GM21423 (cell line): ENCODE results near the gene GAS2.
"Not testable (repeated sequence)": the region's sequence is repeated elsewhere in the genome, so short reads cannot be mapped to it uniquely, and the experiment has no call there.

Experiments used
- ATAC-seq: cut with Tn5 transposase; IDR thresholded peaks from one replicate; pipeline ENCODE4 v1.9.1; 2021; ENCODE audit warnings: mild to moderate bottlenecking, moderate library complexity; ENCODE audit not compliant: unreplicated experiment

Gene GAS2

DNA sequence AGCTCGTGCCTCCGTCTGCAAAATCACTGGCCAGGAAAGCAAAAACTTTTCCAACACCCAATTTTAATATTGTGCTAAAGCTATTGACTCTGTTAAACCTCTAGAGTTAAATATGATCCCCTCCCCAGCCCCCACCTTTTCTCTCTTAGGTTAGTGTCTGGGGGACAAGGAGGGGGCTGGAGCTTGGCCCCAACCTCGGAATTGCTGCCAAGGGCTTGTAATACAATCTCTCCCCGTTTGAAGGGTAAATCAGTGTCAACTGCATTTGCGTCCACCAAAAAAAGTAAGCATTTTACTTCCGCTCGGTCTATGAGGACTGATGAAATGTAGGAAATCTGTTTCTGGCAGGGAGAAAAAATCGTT is at the start of gene GAS2:
TSS of gene GAS2 (plus strand) at position 287 of the 363 bp plus-strand sequence. CDS start 8,259 bp downstream, outside the sequence.
- peak; percentile 13 for ATAC-seq

DNA sequence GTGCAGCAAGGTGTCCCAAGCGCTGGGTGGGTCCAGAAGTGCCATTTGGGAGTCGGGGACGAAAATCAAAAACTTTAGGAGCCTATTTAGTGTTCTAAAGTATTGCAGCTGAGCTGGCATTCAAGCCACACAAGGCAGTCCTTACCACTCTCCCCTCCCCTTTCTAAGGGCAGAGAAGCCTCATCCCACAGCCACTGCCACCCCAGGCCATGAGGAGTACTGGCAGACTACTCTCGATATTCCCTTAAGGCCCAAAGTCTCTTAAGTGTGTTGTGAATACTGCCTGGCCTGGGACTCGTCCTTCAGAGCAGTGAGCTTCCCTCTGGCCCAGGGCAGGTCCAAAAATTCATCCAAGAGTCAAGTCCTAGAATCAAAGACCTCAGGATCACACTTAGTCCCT is 48.5 kb upstream of the GAS2 start:
- ATAC-seq: no peak

DNA sequence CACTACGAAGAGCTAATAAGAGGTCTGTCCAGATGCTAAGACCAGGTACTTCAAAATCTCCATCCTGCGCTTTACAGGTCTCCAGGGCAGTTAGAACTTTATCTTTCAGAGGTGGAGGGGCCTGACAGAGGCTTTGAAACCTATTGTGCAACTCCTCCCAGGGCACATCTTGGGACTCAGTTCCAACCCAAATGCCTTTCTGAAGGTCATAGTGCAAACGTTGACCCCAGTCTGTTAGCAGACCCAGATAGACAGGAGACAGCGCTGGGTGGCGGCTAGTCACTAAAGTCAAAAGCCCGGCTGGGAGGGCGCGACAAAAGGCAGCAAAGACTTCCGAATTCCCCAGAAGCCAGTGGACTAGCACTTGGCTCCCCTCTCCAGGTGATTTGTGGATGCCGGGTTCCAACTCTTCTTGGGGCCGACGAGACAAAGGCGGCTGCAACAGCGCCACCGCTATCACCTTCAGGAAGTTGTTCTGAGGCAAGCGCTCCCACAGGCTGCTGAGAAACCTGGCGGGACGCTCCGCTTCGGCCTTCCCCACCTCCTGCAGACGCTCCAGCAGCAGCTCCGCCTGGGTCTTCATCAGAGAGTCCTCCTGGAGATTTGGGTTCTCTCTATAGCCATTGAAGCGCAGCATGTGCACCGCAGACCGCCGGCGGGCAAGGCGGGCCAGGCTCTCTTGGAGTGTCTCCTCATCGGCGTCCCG is 41.5 kb upstream of the GAS2 start:
- ATAC-seq: peak; percentile 47

DNA sequence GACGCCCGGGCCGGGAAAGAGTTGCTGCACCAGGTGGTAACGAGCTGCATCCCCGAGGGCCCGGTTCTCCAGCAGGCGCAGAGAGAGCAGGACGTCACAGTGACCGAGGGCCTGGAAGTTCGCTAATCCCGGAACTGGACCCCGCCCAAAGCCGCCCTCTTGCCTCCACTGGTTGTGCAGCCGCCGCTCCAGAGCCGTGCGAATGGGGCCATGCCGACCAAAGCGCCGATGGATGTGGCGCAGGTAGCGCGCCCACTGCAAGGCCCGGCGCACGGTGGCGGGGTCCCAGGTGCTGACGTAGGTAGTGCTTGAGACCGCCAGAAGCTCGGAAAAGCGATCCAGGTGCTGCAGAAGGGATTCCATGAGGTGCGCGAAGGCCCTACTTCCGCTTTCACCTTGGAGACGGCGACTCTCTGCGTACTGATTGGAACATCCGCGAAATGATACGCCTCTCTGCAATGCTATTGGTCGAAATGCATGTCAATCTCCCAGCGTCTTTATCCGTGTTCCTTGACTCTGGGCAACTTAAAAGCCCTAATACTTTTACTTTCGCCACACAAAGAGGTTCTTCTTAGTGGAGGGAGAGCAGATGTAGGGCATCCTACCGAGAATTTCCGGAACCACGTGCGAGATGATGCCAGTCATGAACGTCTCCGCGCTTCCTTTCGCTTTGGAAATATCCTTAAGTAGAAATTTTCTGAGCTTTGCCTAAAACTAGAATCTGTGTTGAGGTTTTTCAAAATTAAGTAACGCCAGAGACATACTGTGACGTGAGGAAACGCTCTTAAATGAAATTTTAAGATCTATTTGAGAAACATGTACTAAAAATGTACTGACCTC is 40.7 kb upstream of the GAS2 start, which contains the start of gene FANCF:
TSS of gene FANCF (minus strand) at position 376 of the 840 bp plus-strand sequence. CDS start at position 363, 13 bp downstream.
- peak; percentile 95 for ATAC-seq

DNA sequence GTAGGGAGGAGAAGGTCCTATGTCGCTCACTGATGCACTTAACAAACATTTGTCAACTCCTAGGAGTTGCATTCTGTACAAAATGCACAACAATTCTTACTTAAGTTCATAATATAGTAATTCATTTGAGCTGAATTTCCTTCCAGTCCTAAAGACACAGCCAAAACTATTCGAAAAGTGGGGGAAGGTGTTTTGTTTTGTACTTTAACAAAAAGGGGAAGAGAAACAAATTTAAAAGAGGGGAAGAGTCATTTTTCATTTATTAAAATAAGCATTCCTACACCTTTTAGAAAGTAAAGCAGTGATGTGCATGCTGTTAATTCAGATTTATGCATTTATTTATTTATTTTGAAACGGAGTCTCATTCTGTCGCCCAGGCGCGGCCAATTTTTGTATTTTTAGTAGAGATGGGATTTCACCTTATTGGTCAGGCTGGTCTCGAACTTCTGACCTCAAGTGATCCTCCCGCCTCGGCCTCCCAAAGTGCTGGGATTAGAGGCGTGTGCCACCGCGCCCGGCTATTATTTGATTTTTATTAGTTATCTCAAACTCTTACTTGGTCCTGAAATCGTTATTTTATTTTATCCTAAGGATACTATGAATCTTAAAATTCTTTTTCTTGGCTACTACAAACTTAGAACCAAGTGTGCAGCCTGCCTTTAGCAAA is 39.7 kb upstream of the GAS2 start:
- no peak for ATAC-seq

DNA sequence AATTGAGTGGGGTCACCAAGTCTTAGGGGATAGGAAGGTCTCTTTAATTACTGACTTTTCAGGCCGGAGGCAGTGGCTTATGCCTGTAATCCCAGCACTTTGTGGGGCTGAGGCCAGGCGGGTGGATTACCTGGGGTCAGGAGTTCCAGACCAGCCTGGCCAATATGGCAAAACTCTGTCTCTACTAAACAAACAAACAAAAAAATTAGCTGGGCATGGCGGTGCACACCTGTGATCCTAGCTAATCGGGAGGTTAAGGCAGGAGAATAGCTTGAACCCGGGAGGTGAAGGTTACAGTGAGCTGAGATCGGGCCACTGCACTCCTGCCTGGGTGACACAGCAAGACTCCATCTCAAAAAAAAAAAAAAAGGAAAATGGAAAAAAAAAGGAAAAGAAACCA is 39.0 kb upstream of the GAS2 start:
- no peak for ATAC-seq

DNA sequence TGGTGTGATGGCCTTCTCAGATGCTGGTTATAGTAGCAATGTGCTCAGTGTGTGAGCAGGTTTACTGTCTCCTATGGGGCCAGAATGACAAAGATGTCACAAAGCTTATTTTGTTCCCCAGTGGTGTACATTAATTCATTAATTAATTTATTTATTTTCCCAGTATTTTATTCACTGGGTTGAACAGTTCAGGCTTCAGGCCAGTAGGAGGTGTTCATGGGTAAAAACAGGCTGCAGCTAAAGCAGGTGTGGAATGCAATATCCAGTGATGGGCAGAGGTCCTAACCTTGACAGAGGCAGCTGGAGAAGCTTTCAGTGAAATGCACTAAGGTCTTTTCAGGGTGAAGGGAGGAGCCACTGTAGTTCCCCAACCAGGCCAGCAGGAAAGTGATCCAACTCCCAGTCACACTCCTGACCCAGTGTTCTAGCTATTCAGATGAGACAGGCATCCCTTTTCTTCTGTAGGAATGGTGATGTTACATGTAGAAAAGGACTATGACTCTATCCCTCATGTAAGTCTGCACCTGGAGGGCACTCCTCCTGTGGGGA is 33.0 kb upstream of the GAS2 start:
- ATAC-seq: no peak

DNA sequence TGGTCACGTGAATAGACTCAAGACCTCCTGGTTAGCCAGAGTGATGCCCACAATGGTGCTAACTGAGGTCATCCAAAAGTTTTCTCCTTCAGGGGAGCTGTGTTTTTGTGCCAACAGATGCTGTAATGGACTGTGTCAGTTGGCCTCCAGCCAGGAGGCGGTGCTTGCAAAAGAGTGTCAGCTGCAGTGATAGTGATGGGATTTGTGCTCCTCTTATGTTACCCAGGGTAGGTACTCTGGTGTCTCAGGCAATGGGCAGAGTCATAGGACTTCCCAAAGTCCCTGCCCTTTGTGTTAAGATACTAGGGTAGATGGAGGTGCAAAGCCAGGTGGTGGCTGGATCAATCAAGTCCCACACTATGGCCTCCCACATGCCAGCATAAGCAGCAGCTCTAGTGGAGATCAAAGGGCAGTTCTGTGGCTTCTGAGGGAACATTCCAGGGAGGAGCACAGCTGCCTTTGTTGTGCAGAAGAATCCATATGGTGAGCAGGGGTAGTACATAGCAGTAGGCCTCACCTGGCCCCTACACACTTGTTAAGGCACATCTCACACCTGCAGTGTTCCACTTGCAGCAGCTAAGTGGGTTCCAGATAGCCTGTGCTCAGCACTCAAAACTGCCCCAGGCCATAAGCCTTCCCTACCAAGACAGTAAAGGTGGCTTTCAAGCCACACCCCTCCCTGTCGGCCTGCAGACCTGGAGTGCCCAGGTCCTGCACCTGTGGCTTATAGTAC is 31.3 kb upstream of the GAS2 start:
- no peak for ATAC-seq

DNA sequence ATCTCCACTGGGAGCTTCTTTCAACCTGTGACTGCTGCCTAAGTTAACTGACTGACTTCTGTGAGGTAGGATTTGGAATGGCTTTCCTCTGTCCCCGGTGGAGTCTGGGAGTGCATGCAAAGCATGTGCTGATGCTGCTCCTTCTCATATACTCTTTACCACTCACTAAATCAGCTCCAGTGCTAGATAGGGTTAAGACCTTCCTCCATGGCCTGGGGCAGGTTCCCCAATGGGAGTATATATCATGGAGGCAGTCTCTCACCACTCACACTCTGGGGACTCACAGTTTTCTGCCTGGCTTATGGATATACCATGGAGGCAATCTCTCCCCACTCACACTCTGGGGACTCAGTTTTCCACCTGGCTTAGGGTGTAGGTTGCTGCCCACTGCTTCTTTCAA is 30.7 kb upstream of the GAS2 start:
- ATAC-seq: no peak

DNA sequence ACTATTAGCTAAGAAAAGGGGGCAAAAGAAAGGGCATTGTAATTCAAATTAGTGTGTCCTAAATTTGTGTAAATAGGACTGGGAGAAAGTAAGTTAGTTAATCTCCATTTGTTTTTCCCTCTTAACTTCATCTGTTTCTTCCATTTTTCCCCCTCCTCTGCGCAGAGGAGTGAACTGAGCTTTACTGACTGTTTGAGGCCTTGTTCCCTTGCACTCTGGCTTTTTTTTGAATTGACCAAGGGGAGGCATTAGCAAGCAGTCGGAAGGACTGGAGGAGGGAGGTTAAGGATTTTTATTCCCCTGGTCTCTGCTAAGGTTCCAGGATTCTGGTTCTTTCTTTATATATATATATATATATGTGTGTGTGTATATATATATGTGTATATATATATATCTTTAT is 25.5 kb upstream of the GAS2 start:
- ATAC-seq: no peak

DNA sequence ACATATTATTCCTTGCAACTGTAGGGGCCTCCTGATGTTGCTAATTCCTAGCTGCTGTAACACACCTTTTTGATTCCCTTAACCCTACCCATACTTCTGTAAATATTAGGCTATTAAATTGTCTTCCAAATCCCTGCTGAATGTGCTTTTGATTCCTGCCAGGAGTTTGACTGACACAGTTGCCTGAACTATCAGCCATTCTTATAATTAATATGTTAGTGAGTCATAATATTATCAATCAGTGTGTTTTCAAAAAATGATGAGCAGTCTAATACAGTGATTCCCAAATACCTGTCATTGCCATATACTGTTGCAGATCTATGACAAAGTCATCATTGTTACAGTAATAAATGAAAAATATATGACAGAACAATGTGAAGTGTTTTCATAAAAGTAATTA is 24.9 kb upstream of the GAS2 start:
- ATAC-seq: no peak

DNA sequence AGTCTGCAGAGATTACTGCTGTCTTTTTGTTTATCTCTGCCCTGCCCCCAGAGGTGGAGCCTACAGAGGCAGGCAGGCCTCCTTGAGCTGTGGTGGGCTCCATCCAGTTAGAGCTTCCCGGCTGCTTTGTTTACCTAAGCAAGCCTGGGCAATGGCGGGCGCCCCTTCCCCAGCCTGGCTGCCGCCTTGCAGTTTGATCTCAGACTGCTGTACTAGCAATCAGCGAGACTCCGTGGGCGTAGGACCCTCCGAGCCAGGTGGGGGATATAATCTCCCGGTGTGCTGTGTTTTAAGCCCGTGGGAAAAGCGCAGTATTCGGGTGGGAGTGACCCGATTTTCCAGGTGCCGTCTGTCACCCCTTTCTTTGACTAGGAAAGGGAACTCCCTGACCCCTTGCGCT is 14.1 kb upstream of the GAS2 start:
- ATAC-seq: not testable (repeated sequence)

DNA sequence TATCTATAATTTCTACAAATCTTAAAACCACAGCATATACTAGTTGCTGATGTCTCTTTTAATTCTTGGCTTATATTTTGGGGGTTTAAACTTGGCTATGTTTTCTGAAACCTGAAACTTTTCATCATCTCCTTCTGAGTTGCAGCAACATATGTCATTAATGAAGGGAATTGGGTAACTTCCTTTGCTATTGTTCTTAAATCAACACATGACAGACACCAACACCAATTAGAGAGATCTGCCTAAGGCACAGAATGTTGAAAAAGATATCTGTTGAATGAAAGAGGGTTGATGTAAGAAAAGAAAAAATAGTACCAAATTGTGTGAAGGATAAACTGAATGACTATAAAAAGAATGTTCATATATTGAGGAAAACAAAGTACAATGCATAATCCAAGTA is 10.3 kb upstream of the GAS2 start:
- no peak for ATAC-seq

DNA sequence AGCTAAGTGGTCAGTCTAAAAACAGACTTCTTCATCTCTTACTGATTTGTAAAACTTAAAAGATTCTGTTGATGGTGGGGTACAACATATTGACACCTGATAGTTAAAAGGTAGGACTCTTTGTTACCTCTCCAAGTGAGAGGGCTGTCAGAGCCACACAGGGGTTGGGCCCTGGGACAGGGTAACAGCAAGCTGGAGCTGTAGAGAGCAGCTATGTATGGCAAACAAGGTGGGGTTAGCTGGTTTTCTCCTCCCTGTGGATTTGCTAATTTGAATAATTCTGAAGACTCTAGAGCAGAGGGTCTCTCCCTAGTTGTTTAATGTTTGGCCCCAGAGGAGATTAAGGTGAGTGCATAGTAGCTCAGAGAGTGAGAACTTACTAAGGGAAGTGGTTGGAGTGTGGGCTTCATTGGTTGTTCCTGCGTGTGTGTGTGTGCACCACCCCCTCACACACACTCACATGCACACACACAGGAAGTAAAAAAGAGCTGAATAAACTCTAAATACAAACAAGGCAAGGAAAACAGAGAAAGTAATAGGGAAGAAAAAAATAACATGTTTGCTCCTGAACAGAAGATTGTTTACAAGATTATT is 9.2 kb upstream of the GAS2 start:
- peak; percentile 98 for ATAC-seq

DNA sequence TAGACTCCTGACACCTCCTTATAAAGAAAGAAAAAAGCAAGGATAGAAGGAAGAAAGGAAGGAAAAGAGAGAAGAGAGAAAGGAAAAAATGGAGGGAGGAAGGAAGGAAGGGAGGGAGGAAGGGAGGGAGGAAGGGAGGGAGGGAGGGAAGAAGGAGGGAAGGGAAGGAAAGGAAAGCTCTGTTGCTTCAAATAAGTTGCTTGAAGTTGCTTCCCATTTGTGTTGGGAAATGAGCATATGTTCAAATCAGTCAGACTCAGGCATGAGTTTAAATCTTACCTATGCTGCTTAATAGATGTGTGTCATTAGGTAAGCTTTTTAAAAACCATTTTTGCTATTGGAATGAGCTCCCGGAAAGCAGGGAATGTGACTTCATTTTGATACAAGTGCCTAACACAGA is 6.6 kb upstream of the GAS2 start:
- no peak for ATAC-seq

DNA sequence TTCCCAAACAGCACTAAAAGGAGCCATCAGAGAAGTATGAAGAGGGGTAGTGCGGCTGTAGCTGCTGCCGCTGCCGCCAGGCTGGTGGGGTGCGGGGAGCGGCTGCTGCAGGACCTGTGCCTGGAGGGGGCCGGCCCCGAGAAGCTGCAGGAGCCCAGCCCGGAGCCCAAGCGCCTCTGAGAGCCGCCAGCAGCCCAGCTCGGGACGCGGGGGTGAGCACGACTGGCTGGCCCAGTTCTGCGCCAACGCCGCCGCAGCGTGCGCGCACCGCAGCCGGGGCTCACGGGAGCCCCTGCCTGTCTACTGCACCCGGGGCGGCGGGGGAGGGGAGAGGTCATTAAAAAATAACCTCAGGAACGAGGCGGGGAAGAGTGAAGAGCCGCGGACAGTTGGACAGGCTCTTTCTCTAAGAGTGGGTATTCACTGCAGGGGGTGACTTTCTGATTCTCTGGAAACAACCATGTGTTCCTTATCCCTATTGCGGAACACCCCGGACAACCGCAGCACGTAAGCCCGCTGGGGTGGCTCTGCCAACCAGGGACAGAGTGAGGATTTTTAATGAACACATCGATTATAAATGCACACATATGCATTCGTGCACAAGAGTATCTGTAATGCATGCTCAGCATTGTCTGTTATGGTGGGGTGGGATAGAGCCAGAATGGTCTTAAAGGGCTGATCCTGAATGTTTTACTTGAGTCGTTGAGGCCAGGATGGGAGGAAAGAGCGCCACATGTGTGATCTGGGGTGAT is 453 bp downstream of the GAS2 start:
- peak; percentile 48 for ATAC-seq

DNA sequence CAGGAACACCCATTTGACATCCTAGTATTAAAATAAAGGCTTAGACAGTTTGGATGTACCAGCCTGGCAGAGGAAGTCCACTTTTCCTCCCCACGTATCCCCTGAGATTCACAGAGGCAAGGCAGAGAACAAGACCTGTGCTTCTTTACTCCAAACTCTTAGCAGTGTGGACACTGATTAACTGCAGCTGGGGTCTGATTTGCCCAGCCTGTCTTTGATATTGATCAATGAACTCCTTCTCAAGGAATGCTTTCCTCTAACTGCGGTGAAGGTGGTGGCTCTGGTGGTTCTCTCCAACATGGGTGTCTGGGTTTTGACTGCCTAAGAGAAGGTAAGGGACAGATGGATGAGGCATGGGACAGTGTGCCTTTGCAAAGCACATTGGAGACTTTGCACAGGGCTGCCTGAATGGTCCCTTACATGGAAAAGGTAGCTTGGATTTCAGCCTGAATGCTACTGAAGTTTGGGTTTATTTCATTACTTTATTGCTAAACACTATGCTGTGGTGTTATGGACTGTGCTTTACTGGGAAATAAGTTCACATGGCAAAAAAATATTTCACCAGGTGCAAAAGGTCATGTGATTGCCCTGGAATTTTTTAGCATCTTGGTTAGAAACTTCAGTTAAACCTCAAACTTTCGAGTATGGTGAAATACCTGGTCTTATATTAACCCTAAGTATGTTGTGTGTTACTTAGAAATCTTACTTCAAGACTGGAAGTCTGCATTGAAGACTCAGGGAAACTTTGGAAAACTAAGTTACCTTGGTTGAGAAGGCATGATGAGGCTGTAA is 1.8 kb downstream of the GAS2 start:
- peak; percentile 29 for ATAC-seq

DNA sequence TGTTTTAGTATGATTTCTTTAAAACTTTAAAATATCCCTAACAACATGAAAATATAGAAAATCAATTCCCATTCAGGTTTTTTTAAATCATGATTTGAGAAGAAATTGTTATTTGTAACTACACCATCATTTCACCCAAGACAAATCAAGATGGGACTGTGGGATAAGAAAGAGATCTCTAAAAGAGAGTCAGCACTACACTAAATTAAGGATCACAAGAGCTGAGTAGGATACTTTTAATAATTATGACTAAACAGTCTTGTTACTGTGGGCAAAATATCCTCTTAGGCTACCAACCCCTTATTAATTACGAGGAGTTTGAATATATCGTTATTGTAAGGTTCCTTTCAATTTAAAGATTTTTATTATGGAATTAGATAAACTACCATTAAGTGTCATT is 3.0 kb downstream of the GAS2 start:
- ATAC-seq: no peak

DNA sequence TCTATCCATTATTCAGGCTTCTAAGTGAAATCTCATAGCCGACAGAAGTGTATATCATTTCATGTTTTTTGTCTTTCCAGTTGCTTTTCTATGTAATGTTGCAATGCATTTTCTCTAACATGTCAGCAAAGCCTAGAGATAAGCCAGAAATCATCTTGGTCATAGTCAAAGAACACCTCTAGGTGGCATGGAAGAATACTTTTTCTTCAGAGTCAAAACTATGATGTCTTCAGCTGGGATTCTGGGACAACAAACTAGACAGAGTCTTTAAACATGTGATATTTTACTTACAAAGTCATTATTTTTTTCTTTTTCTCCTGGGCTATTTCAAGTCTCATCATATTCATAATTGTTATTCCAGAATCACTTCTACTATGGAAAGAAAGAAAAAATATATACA is 4.4 kb downstream of the GAS2 start:
- ATAC-seq: peak; percentile 32
